ENCODE results near the gene CCDC70. TPM values are rescaled to one million over a fixed set of nuclear protein-coding genes. Genes with fewer than 3 reads are reported as not detected.

The CCDC70 gene
- not detected in 2 replicates for total RNA-seq (2014; rRNA removed; shearing (Covaris generic); ENCODE audit: low replicate concordance)

DNA sequence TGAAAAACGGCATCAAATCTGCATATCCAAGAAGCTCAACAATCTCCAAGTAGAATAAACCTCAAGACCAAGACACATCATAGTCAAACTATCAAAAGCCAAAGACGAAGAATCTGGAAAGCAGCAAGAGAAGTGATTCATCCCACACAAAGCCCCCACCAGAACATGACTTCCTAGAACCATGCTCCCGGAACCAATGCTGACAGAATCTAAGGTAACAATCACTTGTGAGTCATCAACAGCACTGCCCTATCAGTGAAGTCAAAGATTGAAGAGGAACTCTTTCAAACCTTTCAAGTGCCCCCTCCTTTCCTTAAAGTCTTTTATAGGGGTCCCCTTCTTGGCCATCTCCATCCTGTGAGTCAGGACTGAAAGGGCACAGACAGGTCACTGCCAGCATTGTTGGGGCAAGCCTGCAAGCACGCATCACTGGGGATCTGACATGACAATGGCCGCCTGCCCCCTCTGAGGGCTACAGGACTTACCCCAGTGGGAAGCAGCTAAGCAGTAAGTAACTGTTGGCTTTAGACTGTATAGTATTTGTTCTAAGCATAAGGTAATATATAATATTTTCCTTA is at the start of gene CCDC70:
CCDC70 (plus strand) TSS at position 247 of the 578 bp plus-strand sequence. CDS start 3,443 bp downstream, outside the sequence.
- Histone ChIP-seq H3K36me3 (ENCODE audit: insufficient read depth, low read length) (no peaks in the 10 kb centered on the region), H4K20me1 (ENCODE audit: insufficient read depth, low read depth, low read length) (no peaks in the 10 kb centered on the region), H3K27ac (ENCODE audit: low read length) (no peak within 1 kb of the TSS), H3K4me2 (ENCODE audit: low read depth, low read length, poor library complexity, severe bottlenecking) (no peak within 1 kb of the TSS), H3K4me3 (ENCODE audit: low read length) (no peak within 1 kb of the TSS), H3K9me3 (ENCODE audit: low read length) (no peaks in the 10 kb centered on the region), H3K4me1 (ENCODE audit: low read length) (no peaks in the 10 kb centered on the region), H3K79me2 (ENCODE audit: low read length) (no peaks in the 10 kb centered on the region), H3K9ac (ENCODE audit: low read length) (no peak within 1 kb of the TSS), H3K27me3 (ENCODE audit: low read length) (no peaks in the 10 kb centered on the region), H2AFZ (ENCODE audit: low read length) (0 out of 2 replicates have a peak within 1 kb of the TSS, but pooled peaks have one; percentile 18), H3K9me2 (replicated peaks; ENCODE audit: insufficient read depth, low read length) (no peaks in the 10 kb centered on the region)
- DNase-seq, result no peak

GRCh38 chr13:51814071-51814470 is 47.7 kb upstream of the CCDC70 start:
- peaks cover 71% of the 10 kb centered on the region for H3K4me1 ChIP-seq (ENCODE audit: low read length)
- no peaks in the 10 kb centered on the region for H3K9me3 ChIP-seq (ENCODE audit: low read length)
- H3K27ac ChIP-seq (ENCODE audit: low read length), result no peak overlapping the region; the same call in 1 of the 2 replicates
- H3K9ac ChIP-seq (ENCODE audit: low read length), result no peak overlapping the region
- H3K4me3 ChIP-seq (ENCODE audit: low read length), result peak overlapping the region; percentile 56
- peak overlapping the region; percentile 72 for H3K4me2 ChIP-seq (ENCODE audit: low read depth, low read length, poor library complexity, severe bottlenecking)
- peak; percentile 70 for DNase-seq
- no peak overlapping the region for H2AFZ ChIP-seq (ENCODE audit: low read length)
- H3K36me3 ChIP-seq (ENCODE audit: insufficient read depth, low read length), result no peaks in the 10 kb centered on the region
- no peaks in the 10 kb centered on the region for H3K27me3 ChIP-seq (ENCODE audit: low read length)
- H3K9me2 ChIP-seq (replicated peaks; ENCODE audit: insufficient read depth, low read length), result no peaks in the 10 kb centered on the region
- no peaks in the 10 kb centered on the region for H3K79me2 ChIP-seq (ENCODE audit: low read length)
- no peaks in the 10 kb centered on the region for H4K20me1 ChIP-seq (ENCODE audit: insufficient read depth, low read depth, low read length)

GRCh38 chr13:51814825-51815650 is 46.7 kb upstream of the CCDC70 start:
- peaks cover 81% of the 10 kb centered on the region for H3K4me1 ChIP-seq (ENCODE audit: low read length)
- H3K9me2 ChIP-seq (replicated peaks; ENCODE audit: insufficient read depth, low read length), result no peaks in the 10 kb centered on the region
- no peaks in the 10 kb centered on the region for H3K27me3 ChIP-seq (ENCODE audit: low read length)
- peak; percentile 94 for DNase-seq
- no peaks in the 10 kb centered on the region for H3K36me3 ChIP-seq (ENCODE audit: insufficient read depth, low read length)
- H4K20me1 ChIP-seq (ENCODE audit: insufficient read depth, low read depth, low read length), result no peaks in the 10 kb centered on the region
- no peaks in the 10 kb centered on the region for H3K9me3 ChIP-seq (ENCODE audit: low read length)
- no peaks in the 10 kb centered on the region for H3K79me2 ChIP-seq (ENCODE audit: low read length)
- peak overlapping the region; percentile 72 for H3K4me2 ChIP-seq (ENCODE audit: low read depth, low read length, poor library complexity, severe bottlenecking)
- H3K9ac ChIP-seq (ENCODE audit: low read length), result peak overlapping the region; percentile 63
- H3K4me3 ChIP-seq (ENCODE audit: low read length), result peak overlapping the region; percentile 56
- peak overlapping the region; percentile 48; the same call in 1 of the 2 replicates for H3K27ac ChIP-seq (ENCODE audit: low read length)
- 0 out of 2 replicates have a peak overlapping the region, but pooled peaks have one; percentile 29 for H2AFZ ChIP-seq (ENCODE audit: low read length)

GRCh38 chr13:51815848-51816247 is 45.9 kb upstream of the CCDC70 start:
- H3K4me2 ChIP-seq (ENCODE audit: low read depth, low read length, poor library complexity, severe bottlenecking), result peak overlapping the region; percentile 72
- H2AFZ ChIP-seq (ENCODE audit: low read length), result no peak overlapping the region
- H3K79me2 ChIP-seq (ENCODE audit: low read length), result no peaks in the 10 kb centered on the region
- no peaks in the 10 kb centered on the region for H3K27me3 ChIP-seq (ENCODE audit: low read length)
- H3K9me2 ChIP-seq (replicated peaks; ENCODE audit: insufficient read depth, low read length), result no peaks in the 10 kb centered on the region
- peak overlapping the region; percentile 56 for H3K4me3 ChIP-seq (ENCODE audit: low read length)
- H3K9me3 ChIP-seq (ENCODE audit: low read length), result no peaks in the 10 kb centered on the region
- H3K9ac ChIP-seq (ENCODE audit: low read length), result peak overlapping the region; percentile 62
- no peak for DNase-seq
- H3K4me1 ChIP-seq (ENCODE audit: low read length), result peaks cover 85% of the 10 kb centered on the region
- H3K27ac ChIP-seq (ENCODE audit: low read length), result no peak overlapping the region; the same call in 1 of the 2 replicates
- no peaks in the 10 kb centered on the region for H3K36me3 ChIP-seq (ENCODE audit: insufficient read depth, low read length)
- no peaks in the 10 kb centered on the region for H4K20me1 ChIP-seq (ENCODE audit: insufficient read depth, low read depth, low read length)

- Histone ChIP-seq H3K9me3 (ENCODE audit: low read length) (no peaks in the 10 kb centered on the region), H3K9me2 (replicated peaks; ENCODE audit: insufficient read depth, low read length) (no peaks in the 10 kb centered on the region), H3K79me2 (ENCODE audit: low read length) (no peaks in the 10 kb centered on the region), H3K36me3 (ENCODE audit: insufficient read depth, low read length) (no peaks in the 10 kb centered on the region), H2AFZ (ENCODE audit: low read length) (no peak overlapping the region), H4K20me1 (ENCODE audit: insufficient read depth, low read depth, low read length) (no peaks in the 10 kb centered on the region), H3K27me3 (ENCODE audit: low read length) (no peaks in the 10 kb centered on the region), H3K4me1 (ENCODE audit: low read length) (peaks cover 85% of the 10 kb centered on the region), H3K4me2 (ENCODE audit: low read depth, low read length, poor library complexity, severe bottlenecking) (no peak overlapping the region), H3K27ac (ENCODE audit: low read length) (no peak overlapping the region), H3K9ac (ENCODE audit: low read length) (no peak overlapping the region), H3K4me3 (ENCODE audit: low read length) (no peak overlapping the region)
- DNase-seq, result no peak
Observed at GRCh38 chr13:51816604-51817249, 45.0 kb upstream of the CCDC70 start.

DNA sequence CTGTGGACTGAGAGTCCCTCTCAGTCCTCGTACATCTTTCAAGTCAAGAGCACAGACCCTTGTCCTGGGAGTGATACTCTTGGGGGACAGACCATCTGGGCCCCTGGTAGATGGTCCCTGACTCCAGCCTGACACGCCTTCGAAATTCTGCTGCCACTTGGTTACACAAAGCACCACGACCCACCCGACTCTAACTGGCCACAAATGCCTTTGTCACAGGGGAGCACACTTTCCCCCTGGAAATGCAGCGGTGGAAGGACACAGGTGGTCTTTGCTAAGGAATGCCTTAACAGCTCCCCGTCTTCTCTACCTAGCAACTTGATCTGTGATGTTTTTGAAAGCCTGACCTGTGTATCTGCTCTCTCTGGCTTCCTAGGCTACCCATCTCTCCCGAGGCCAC is 44.1 kb upstream of the CCDC70 start:
- H3K36me3 ChIP-seq (ENCODE audit: insufficient read depth, low read length), result no peaks in the 10 kb centered on the region
- H3K9me3 ChIP-seq (ENCODE audit: low read length), result no peaks in the 10 kb centered on the region
- DNase-seq, result no peak
- no peaks in the 10 kb centered on the region for H3K79me2 ChIP-seq (ENCODE audit: low read length)
- no peak overlapping the region for H2AFZ ChIP-seq (ENCODE audit: low read length)
- H3K4me2 ChIP-seq (ENCODE audit: low read depth, low read length, poor library complexity, severe bottlenecking), result no peak overlapping the region
- no peak overlapping the region for H3K9ac ChIP-seq (ENCODE audit: low read length)
- H3K9me2 ChIP-seq (replicated peaks; ENCODE audit: insufficient read depth, low read length), result no peaks in the 10 kb centered on the region
- H3K27ac ChIP-seq (ENCODE audit: low read length), result no peak overlapping the region
- no peaks in the 10 kb centered on the region for H4K20me1 ChIP-seq (ENCODE audit: insufficient read depth, low read depth, low read length)
- H3K4me3 ChIP-seq (ENCODE audit: low read length), result no peak overlapping the region
- peaks cover 85% of the 10 kb centered on the region for H3K4me1 ChIP-seq (ENCODE audit: low read length)
- no peaks in the 10 kb centered on the region for H3K27me3 ChIP-seq (ENCODE audit: low read length)

DNA sequence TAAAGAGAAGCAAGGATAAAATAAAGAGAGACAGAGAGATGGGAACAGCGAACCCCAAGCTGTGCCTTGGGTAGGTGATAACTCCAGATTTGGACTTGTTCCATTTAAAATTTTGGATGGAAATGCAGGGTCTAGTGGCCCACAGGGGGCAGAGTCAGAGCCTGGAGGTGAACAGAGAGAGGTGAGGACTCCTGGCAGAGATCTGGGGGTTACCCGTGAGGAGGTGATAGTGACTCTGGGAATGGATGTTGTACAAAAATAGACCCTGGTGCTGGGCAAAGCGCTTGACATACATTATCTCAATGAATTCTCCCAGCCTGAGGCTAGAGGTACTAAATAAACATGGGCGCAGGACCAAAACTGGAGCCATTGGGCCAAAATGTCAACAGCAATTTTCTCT is 43.5 kb upstream of the CCDC70 start:
- H3K9ac ChIP-seq (ENCODE audit: low read length), result no peak overlapping the region
- no peak overlapping the region for H3K27ac ChIP-seq (ENCODE audit: low read length)
- H3K9me3 ChIP-seq (ENCODE audit: low read length), result no peaks in the 10 kb centered on the region
- H3K4me3 ChIP-seq (ENCODE audit: low read length), result no peak overlapping the region
- H3K4me2 ChIP-seq (ENCODE audit: low read depth, low read length, poor library complexity, severe bottlenecking), result no peak overlapping the region
- no peak for DNase-seq
- H3K4me1 ChIP-seq (ENCODE audit: low read length), result peaks cover 85% of the 10 kb centered on the region
- no peaks in the 10 kb centered on the region for H3K9me2 ChIP-seq (replicated peaks; ENCODE audit: insufficient read depth, low read length)
- H3K36me3 ChIP-seq (ENCODE audit: insufficient read depth, low read length), result no peaks in the 10 kb centered on the region
- H3K79me2 ChIP-seq (ENCODE audit: low read length), result no peaks in the 10 kb centered on the region
- H3K27me3 ChIP-seq (ENCODE audit: low read length), result no peaks in the 10 kb centered on the region
- H2AFZ ChIP-seq (ENCODE audit: low read length), result no peak overlapping the region
- no peaks in the 10 kb centered on the region for H4K20me1 ChIP-seq (ENCODE audit: insufficient read depth, low read depth, low read length)
